Lower lobe of right lung (tissue), 2 donors: Measurements from ENCODE around the gene LDB2. TPM values are rescaled to one million over a fixed set of nuclear protein-coding genes. Genes with fewer than 3 reads are reported as not detected.

ENCODE experiments used
- ATAC-seq, 2 donors: fragments of 200-7000 bp; cut with Tn5 transposase; one replicate each; pipeline ENCODE4 v1.9.1; 2020 to 2022; ENCODE audit warnings: mild to moderate bottlenecking in 2 of 2, moderate library complexity in 2 of 2
- DNase-seq: peaks from one replicate; pipeline ENCODE4 v3.0.0-alpha.2; 2020
- H3K27ac ChIP-seq: fragments of 200-600 bp; one replicate; pipeline ENCODE4 v1.8.0; 2022
- H3K27me3 ChIP-seq: fragments of 200-600 bp; one replicate; pipeline ENCODE4 v1.8.0; 2022; ENCODE audit warnings: low read depth
- H3K36me3 ChIP-seq: fragments of 200-600 bp; one replicate; pipeline ENCODE4 v1.8.0; 2022; ENCODE audit warnings: mild to moderate bottlenecking
- H3K4me1 ChIP-seq: fragments of 200-600 bp; one replicate; pipeline ENCODE4 v1.8.0; 2022
- H3K4me3 ChIP-seq: fragments of 200-600 bp; one replicate; pipeline ENCODE4 v1.8.0; 2022; ENCODE audit warnings: mild to moderate bottlenecking
- H3K9me3 ChIP-seq: fragments of 200-600 bp; one replicate; pipeline ENCODE4 v1.8.0; 2022
- CTCF ChIP-seq: fragments of 200-600 bp; IDR thresholded peaks from one replicate; pipeline ENCODE4 v1.8.0; 2022; ENCODE audit warnings: antibody characterized with exemption, mild to moderate bottlenecking
- intact Hi-C: fragments of 100-400 bp; cut with DNase I; formaldehyde crosslinking; loops from one replicate; pipeline ENCODE4 v1.11.0; 2022
- total RNA-seq: library from RNA; stranded (reverse); fragmentation: NEBNext Ultra II Directional; extraction: Animal tissue kit (Norgen Biotek cat#: 25700); gene quantifications from one replicate; pipeline ENCODE4 v1.2.1, GENCODE V29; 2021
- donor health status: DM: no; HTN: yes; CAD: no; lungs with severe emphysema.

The LDB2 gene
- total RNA-seq, 1 donor from 2014 or later: 113 TPM

DNA sequence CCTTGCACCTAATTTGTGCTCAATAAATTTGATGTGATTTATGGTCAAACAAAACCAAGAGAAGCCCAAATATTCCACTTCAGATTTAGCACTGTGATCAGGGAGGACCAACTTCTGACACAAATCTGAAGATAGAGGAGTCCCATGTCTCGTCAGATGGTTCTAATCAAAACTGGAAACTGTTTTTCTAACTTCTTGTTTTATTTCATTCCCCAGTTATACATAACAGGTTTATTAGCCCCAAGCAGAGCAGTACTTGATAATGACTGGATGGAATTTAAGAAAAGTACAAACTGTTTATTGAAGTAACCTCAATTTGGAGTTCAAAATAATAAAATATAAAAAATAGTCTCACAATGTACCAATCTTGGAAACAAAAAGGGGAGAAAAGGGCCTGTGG is 310.3 kb downstream of the LDB2 start:
- ATAC-seq: no peak
- Histone ChIP-seq H3K36me3 (peaks cover 3% of the 10 kb centered on the region), H3K4me3 (no peak overlapping the region), H3K9me3 (no peaks in the 10 kb centered on the region), H3K4me1 (no peaks in the 10 kb centered on the region), H3K27me3 (no peaks in the 10 kb centered on the region), H3K27ac (no peak overlapping the region)
- no peak for DNase-seq
- intact Hi-C loops: no loop called here
- no peak for TF ChIP-seq CTCF

DNA sequence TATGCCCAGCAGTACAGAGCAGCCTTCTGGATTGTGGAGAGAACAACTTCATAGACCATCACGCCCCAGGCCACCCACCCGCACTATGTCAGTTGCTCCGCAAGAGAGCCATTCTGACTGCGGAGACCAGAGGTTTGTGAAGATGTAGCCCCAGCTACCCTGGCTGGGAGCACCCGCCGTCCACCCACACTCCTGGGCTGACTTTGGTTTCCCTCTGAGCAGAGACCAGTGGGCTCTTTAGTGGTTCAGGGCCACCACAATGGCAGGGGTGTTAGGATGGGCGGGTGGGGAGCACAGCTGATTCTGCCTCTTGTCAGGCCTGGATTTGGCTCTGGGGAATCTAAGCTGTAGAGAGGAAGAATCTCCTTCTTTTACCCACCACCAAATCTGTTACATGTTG is 313.4 kb downstream of the LDB2 start:
- H3K27me3 ChIP-seq: no peaks in the 10 kb centered on the region
- peaks cover 3% of the 10 kb centered on the region for H3K36me3 ChIP-seq
- intact Hi-C loops: no loop called here
- no peak overlapping the region for H3K27ac ChIP-seq
- no peaks in the 10 kb centered on the region for H3K4me1 ChIP-seq
- DNase-seq (no peak), ATAC-seq (no peak)
- no peaks in the 10 kb centered on the region for H3K9me3 ChIP-seq
- no peak for TF ChIP-seq CTCF
- H3K4me3 ChIP-seq: no peak overlapping the region

DNA sequence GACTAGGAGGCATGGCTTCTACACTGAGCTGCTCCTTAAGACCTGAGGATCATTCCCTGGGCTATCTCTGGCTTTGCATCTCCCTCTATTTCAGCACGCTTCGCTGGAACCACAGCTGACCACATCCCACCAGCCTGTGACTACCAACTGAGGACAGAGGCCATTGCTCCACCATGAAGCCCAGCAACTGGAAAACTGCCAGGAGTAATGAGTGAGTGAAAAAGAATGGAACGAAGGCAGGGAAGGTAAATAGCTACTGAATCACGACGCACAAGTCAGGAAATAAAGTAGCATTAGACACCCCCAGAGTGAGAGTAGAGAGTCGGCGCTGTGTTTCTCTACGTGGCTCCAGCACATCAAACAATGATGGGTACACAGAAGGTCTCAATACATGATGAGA is 314.7 kb downstream of the LDB2 start:
- Histone ChIP-seq H3K4me1 (no peaks in the 10 kb centered on the region), H3K36me3 (peaks cover 3% of the 10 kb centered on the region), H3K9me3 (no peaks in the 10 kb centered on the region), H3K27ac (no peak overlapping the region), H3K27me3 (no peaks in the 10 kb centered on the region), H3K4me3 (no peak overlapping the region)
- TF ChIP-seq CTCF: no peak
- DNase-seq (no peak), ATAC-seq (no peak)
- intact Hi-C loops: no loop called here

DNA sequence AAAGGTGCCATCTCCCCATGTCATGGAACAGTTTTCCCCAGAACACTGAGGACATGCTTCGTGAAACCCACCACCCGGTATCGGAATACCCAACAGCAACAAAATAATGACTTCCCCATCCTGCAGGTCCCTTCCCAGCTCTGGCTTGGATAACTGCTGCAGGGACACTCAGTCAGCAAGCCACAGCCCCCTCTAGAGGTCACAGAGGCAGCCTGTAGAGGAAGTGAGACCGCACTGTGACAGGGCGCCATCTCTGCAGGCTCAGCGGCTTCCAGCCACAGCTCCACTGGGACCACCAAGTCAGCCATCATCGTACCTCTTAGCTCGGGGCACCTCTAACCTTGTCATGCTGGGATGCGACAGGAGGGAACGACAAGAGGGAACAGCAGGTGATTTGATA is 315.9 kb downstream of the LDB2 start:
- no peak overlapping the region for H3K27ac ChIP-seq
- intact Hi-C loops: no loop called here
- H3K4me3 ChIP-seq: no peak overlapping the region
- no peaks in the 10 kb centered on the region for H3K27me3 ChIP-seq
- ATAC-seq (no peak), DNase-seq (no peak)
- H3K9me3 ChIP-seq: no peaks in the 10 kb centered on the region
- H3K36me3 ChIP-seq: peaks cover 3% of the 10 kb centered on the region
- no peaks in the 10 kb centered on the region for H3K4me1 ChIP-seq
- TF ChIP-seq CTCF: no peak

DNA sequence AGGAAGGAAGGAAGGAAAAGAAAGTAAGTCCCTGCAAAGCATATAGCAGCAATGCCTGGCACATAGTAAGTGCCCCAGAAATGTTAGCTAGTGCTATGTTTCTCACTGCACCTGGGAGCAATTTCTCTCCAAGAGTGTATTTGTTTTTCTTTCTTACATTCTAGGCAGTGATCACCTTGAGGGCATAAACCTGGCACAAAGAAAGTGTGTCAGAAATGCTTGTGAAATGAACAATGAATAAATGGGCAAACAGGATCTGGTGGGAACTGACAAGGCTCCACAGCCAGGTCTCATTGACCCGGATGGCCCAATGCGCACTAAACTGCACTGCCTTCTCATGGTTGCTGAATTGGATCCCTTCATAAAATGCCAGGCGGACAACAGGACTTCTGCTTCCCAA is 316.4 kb downstream of the LDB2 start:
- DNase-seq: no peak
- no peak for TF ChIP-seq CTCF
- Histone ChIP-seq H3K27me3 (no peaks in the 10 kb centered on the region), H3K4me1 (no peaks in the 10 kb centered on the region), H3K36me3 (peaks cover 3% of the 10 kb centered on the region), H3K27ac (no peak overlapping the region), H3K9me3 (no peaks in the 10 kb centered on the region), H3K4me3 (no peak overlapping the region)
- ATAC-seq: no peak
- intact Hi-C loops: no loop called here

- Histone ChIP-seq H3K9me3 (no peaks in the 10 kb centered on the region), H3K27ac (no peak overlapping the region), H3K27me3 (no peaks in the 10 kb centered on the region), H3K4me3 (no peak overlapping the region), H3K4me1 (no peaks in the 10 kb centered on the region), H3K36me3 (peaks cover 3% of the 10 kb centered on the region)
- TF ChIP-seq CTCF: no peak
- ATAC-seq (no peak), DNase-seq (no peak)
- intact Hi-C loops: no loop called here
Measured at GRCh38 chr4:16581117-16581516, 317.3 kb downstream of the LDB2 start.
